Caco-2 (cell line): ENCODE results near the gene MS4A14. TPM values are rescaled to one million over a fixed set of nuclear protein-coding genes. Genes with fewer than 3 reads are reported as not detected.
"Not testable (repeated sequence)": the region's sequence is repeated elsewhere in the genome, so short reads cannot be mapped to it uniquely, and the experiment has no call there.

Experiments used
- BruUV-seq: library from RNA; stranded (reverse); fragments of 400-500 nt; replicated peaks from 2 replicates; lab custom pipeline; 2021; lab: Mats Ljungman, UMichigan
- CTCF ChIA-PET: fragments of 300-600 bp; sonication (Branson Sonifier 250); formaldehyde crosslinking; loops from one replicate; lab custom pipeline; 2022; ENCODE audit warnings: antibody characterized with exemption; lab: Charles Lee
- POLR2A ChIA-PET: fragments of 300-600 bp; sonication (Branson Sonifier 250); formaldehyde crosslinking; loops from one replicate; lab custom pipeline; 2022; ENCODE audit warnings: antibody characterized with exemption; lab: Charles Lee
- DNase-seq, 2 experiments: peaks; one replicate each; pipeline versions ENCODE4 v3.0.0 to v3.0.0-alpha.2; 2020 to 2022
- H3K27me3 ChIP-seq: replicated peaks from 2 replicates; pipeline ENCODE4 v1.6.0; 2011; ENCODE audit warnings: low read length; ENCODE audit not compliant: control insufficient read depth, insufficient read depth
- H3K36me3 ChIP-seq: 2 replicates; pipeline ENCODE4 v1.5.1; 2011; ENCODE audit warnings: low read length; ENCODE audit not compliant: control insufficient read depth, insufficient read depth
- H3K4me1 ChIP-seq: fragments of 250-450 bp; sonication (Bioruptor Pico); 2 replicates; pipeline ENCODE4 v1.5.1; 2020; ENCODE audit warnings: mild to moderate bottlenecking
- H3K4me3 ChIP-seq: 2 replicates; pipeline ENCODE4 v1.5.1; 2011; ENCODE audit warnings: low read depth, mild to moderate bottlenecking, control low read depth, low read length
- H3K9me3 ChIP-seq: fragments of 250-450 bp; sonication (Bioruptor Pico); 2 replicates; pipeline ENCODE4 v1.5.1; 2020; ENCODE audit warnings: mild to moderate bottlenecking, moderate library complexity
- H3K27ac Mint-ChIP-seq: one replicate; pipeline ENCODE4 v1.8.0; 2022; ENCODE audit warnings: mixed read lengths; ENCODE audit not compliant: unreplicated experiment
- H3K27me3 Mint-ChIP-seq: one replicate; pipeline ENCODE4 v1.8.0; 2022; ENCODE audit warnings: mixed read lengths; ENCODE audit not compliant: insufficient read depth, unreplicated experiment
- H3K36me3 Mint-ChIP-seq: one replicate; pipeline ENCODE4 v1.8.0; 2022; ENCODE audit warnings: mild to moderate bottlenecking, mixed read lengths; ENCODE audit not compliant: insufficient read depth, unreplicated experiment
- H3K4me1 Mint-ChIP-seq: one replicate; pipeline ENCODE4 v1.8.0; 2022; ENCODE audit warnings: low read depth, mixed read lengths; ENCODE audit not compliant: unreplicated experiment
- H3K4me3 Mint-ChIP-seq: one replicate; pipeline ENCODE4 v1.8.0; 2022; ENCODE audit warnings: mild to moderate bottlenecking, moderate library complexity, mixed read lengths; ENCODE audit not compliant: unreplicated experiment
- H3K9me3 Mint-ChIP-seq: one replicate; pipeline ENCODE4 v1.8.0; 2022; ENCODE audit warnings: mixed read lengths; ENCODE audit not compliant: unreplicated experiment
- intact Hi-C: fragments of 100-400 bp; cut with micrococcal nuclease; formaldehyde crosslinking; loops from one replicate; pipeline ENCODE4 v1.10.0; 2022; ENCODE audit not compliant: unreplicated experiment
- total RNA-seq: library from RNA; stranded (reverse); gene quantifications from 2 replicates; pipeline ENCODE4 v1.2.3, GENCODE V29; 2022
- TF ChIP-seq, protein P1 (sequence below), 2 experiments: fragments of 200-600 bp in 1 of 2; IDR thresholded peaks; 1 replicate in 1 of 2; 2 replicates in 1 of 2; pipeline versions ENCODE4 v1.5.1 to v1.8.0; 2011 to 2022; ENCODE audit warnings: antibody characterized with exemption in 1 of 2, control low read depth in 1 of 2, inconsistent platforms in 1 of 2, low read depth in 1 of 2, low read length in 1 of 2, mild to moderate bottlenecking in 1 of 2, moderate library complexity in 1 of 2; ENCODE audit not compliant: insufficient read depth in 1 of 2, severe bottlenecking in 1 of 2, unreplicated experiment in 1 of 2

Gene MS4A14
- total RNA-seq, 1 experiment from 2014 or later = not detected

DNA sequence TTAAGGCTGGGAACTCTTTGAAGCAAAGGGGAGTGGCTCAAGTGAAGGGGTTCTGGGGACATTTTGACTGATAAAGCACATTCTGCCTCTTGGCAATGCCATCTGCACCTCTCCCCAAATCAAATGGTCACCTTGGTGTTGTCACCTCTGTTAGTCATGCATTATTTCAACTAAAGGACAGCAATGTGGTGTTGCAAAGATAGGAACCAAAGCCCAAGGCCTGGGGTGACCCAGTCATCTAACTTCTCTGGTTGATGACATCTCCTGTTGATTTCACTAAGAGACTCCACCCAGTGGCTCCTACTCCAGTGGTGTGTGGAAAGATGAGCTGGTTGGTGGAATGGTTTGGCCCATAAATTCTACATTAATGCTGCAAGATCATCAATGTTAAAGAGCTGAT lies 51.6 kb downstream of the MS4A14 start:
- Mint-ChIP-seq H3K27ac (no peak overlapping the region), H3K4me3 (no peak overlapping the region), H3K4me1 (no peaks in the 10 kb centered on the region), H3K9me3 (no peaks in the 10 kb centered on the region), H3K36me3 (no peaks in the 10 kb centered on the region), H3K27me3 (no peaks in the 10 kb centered on the region)
- CTCF ChIA-PET = no interaction called here
- intact Hi-C loops = no loop called here
- Histone ChIP-seq H3K9me3 (no peaks in the 10 kb centered on the region), H3K4me1 (no peaks in the 10 kb centered on the region), H3K36me3 (no peaks in the 10 kb centered on the region), H3K27me3 (no peaks in the 10 kb centered on the region), H3K4me3 (no peak overlapping the region)
- BruUV-seq = no TSS peak
- TF ChIP-seq, protein P1, sequence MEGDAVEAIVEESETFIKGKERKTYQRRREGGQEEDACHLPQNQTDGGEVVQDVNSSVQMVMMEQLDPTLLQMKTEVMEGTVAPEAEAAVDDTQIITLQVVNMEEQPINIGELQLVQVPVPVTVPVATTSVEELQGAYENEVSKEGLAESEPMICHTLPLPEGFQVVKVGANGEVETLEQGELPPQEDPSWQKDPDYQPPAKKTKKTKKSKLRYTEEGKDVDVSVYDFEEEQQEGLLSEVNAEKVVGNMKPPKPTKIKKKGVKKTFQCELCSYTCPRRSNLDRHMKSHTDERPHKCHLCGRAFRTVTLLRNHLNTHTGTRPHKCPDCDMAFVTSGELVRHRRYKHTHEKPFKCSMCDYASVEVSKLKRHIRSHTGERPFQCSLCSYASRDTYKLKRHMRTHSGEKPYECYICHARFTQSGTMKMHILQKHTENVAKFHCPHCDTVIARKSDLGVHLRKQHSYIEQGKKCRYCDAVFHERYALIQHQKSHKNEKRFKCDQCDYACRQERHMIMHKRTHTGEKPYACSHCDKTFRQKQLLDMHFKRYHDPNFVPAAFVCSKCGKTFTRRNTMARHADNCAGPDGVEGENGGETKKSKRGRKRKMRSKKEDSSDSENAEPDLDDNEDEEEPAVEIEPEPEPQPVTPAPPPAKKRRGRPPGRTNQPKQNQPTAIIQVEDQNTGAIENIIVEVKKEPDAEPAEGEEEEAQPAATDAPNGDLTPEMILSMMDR (IDR thresholded peaks at IDR 0.05; ENCODE audit: insufficient read depth in 1 of 2, low read depth in 1 of 2, low read length in 1 of 2, severe bottlenecking in 1 of 2, unreplicated experiment in 1 of 2) = no peak
- POLR2A ChIA-PET = no interaction called here
- DNase-seq = no peak

DNA sequence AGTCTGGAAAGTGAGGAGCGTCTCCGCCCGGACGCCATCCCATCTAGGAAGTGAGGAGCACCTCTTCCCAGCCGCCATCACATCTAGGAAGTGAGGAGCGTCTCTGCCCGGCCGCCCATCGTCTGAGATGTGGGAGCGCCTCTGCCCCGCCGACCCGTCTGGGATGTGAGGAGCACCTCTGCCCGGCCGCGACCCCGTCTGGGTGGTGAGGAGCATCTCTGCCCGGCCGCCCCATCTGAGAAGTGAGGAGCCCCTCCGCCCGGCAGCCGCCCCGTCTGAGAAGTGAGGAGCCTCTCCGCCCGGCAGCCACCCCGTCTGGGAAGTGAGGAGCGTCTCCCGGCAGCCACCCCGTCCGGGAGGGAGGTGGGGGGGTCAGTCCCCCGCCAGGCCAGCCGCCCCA lies 54.9 kb downstream of the MS4A14 start:
- H3K4me1 ChIP-seq, H3K36me3 Mint-ChIP-seq, intact Hi-C loops, CTCF ChIA-PET, H3K27me3 Mint-ChIP-seq, H3K4me1 Mint-ChIP-seq, DNase-seq, H3K9me3 ChIP-seq, H3K4me3 Mint-ChIP-seq, H3K4me3 ChIP-seq, H3K27ac Mint-ChIP-seq, H3K27me3 ChIP-seq, POLR2A ChIA-PET, BruUV-seq, H3K36me3 ChIP-seq, H3K9me3 Mint-ChIP-seq: not testable (repeated sequence)

DNA sequence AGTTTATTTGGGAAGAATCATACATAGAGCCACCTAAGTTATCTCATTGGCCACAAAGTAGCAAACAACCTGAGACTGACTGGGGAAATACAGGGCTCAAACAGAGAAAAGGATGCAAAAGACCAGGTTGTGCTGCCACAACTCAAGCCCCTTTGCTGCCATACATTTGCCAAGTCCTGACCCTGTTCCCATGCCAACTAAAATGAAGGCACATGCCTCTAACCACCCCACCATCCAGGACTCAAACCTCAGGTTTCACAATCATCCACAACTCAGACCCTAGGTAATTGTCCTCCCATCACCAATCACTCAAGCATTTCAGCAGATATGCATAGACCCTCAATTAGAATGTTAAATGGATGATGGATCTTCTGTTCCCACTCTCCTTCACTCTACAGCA lies 58.0 kb downstream of the MS4A14 start:
- Mint-ChIP-seq H3K36me3 (no peaks in the 10 kb centered on the region), H3K27ac (no peak overlapping the region), H3K9me3 (no peaks in the 10 kb centered on the region), H3K27me3 (peaks cover 8% of the 10 kb centered on the region), H3K4me3 (no peak overlapping the region), H3K4me1 (no peaks in the 10 kb centered on the region)
- intact Hi-C loops = no loop called here
- CTCF ChIA-PET = no interaction called here
- H3K36me3 ChIP-seq = no peaks in the 10 kb centered on the region
- H3K9me3 ChIP-seq = no peaks in the 10 kb centered on the region
- no peaks in the 10 kb centered on the region for H3K4me1 ChIP-seq
- H3K27me3 ChIP-seq = no peaks in the 10 kb centered on the region
- TF ChIP-seq, protein P1 (IDR thresholded peaks at IDR 0.05; ENCODE audit: insufficient read depth in 1 of 2, low read depth in 1 of 2, low read length in 1 of 2, severe bottlenecking in 1 of 2, unreplicated experiment in 1 of 2) = no peak
- BruUV-seq = no TSS peak
- DNase-seq = no peak
- H3K4me3 ChIP-seq = no peak overlapping the region
- POLR2A ChIA-PET = no interaction called here

DNA sequence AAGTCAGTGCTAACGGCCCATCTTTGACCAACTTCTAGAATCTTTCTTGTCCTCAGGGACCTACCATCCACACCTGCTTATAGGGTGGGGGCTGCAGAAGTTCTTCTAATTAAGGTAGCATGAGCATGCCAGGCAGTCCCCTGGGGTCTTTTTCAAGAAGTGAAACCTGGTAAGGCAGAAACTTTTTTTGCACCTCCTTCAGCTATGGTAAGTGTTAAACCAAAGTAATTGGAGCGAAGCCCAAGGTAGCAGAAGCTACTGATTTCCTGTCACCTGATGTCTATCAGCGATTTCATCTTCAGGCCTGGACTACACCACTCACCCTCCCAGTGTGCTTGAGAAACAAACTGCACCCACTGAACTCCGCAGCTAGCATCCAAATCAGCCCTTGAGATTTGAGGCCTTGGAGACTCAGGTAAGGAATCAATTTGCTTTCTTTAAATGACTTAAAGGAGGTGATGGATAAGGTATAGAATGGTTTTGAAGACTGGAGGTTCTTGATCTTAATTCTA lies 59.3 kb downstream of the MS4A14 start, which contains the start of gene MS4A1:
MS4A1 (plus strand) TSS at position 317 of the 512 bp plus-strand sequence. CDS start 6,528 bp downstream, outside the sequence.
- Mint-ChIP-seq H3K9me3 (no peaks in the 10 kb centered on the region), H3K4me3 (no peak within 1 kb of the TSS), H3K27me3 (peaks cover 10% of the 10 kb centered on the region), H3K4me1 (no peaks in the 10 kb centered on the region), H3K27ac (no peak within 1 kb of the TSS), H3K36me3 (no peaks in the 10 kb centered on the region)
- no peaks in the 10 kb centered on the region for H3K27me3 ChIP-seq
- no peaks in the 10 kb centered on the region for H3K36me3 ChIP-seq
- intact Hi-C loops = no loop called here
- no TSS peak for BruUV-seq
- no peaks in the 10 kb centered on the region for H3K4me1 ChIP-seq
- ChIA-PET CTCF (no interaction called here), POLR2A (no interaction called here)
- DNase-seq = no peak
- H3K9me3 ChIP-seq = no peaks in the 10 kb centered on the region
- H3K4me3 ChIP-seq = no peak within 1 kb of the TSS
- TF ChIP-seq, protein P1 (IDR thresholded peaks at IDR 0.05; ENCODE audit: insufficient read depth in 1 of 2, low read depth in 1 of 2, low read length in 1 of 2, severe bottlenecking in 1 of 2, unreplicated experiment in 1 of 2) = no peak
